ENCODE data around the gene LRP1.

Gene LRP1

GRCh38 chr12:57094208-57095160 lies 33.8 kb upstream of the LRP1 start:
- DNase-seq = no peak

- DNase-seq = no peak
These were observed 32.8 kb upstream of the LRP1 start for GRCh38 chr12:57095440-57095839.

GRCh38 chr12:57096099-57096572 lies 32.1 kb upstream of the LRP1 start:
- DNase-seq = no peak

GRCh38 chr12:57096748-57097553 lies 31.3 kb upstream of the LRP1 start:
- DNase-seq = no peak

- DNase-seq = no peak
These were observed 30.8 kb upstream of the LRP1 start for GRCh38 chr12:57097554-57097835.

- no peak for DNase-seq
These were observed 29.7 kb upstream of the LRP1 start for GRCh38 chr12:57098546-57098945.

- DNase-seq = no peak
These were observed 29.1 kb upstream of the LRP1 start for GRCh38 chr12:57099047-57099714.

GRCh38 chr12:57099766-57100165 lies 28.5 kb upstream of the LRP1 start:
- DNase-seq = no peak

GRCh38 chr12:57101892-57102695 lies 26.2 kb upstream of the LRP1 start:
- no peak for DNase-seq

- DNase-seq = no peak
These were observed 24.4 kb upstream of the LRP1 start for GRCh38 chr12:57103856-57104255.

GRCh38 chr12:57104292-57104910 lies 23.9 kb upstream of the LRP1 start:
- DNase-seq = no peak

GRCh38 chr12:57105011-57105753 lies 23.1 kb upstream of the LRP1 start:
- no peak for DNase-seq

- DNase-seq = no peak
These were observed 22.1 kb upstream of the LRP1 start for GRCh38 chr12:57106021-57106708.

- DNase-seq = no peak
These were observed 20.7 kb upstream of the LRP1 start for GRCh38 chr12:57107456-57108155.

- no peak for DNase-seq
These were observed 18.8 kb upstream of the LRP1 start for GRCh38 chr12:57109207-57110103.

GRCh38 chr12:57110104-57111030 lies 17.9 kb upstream of the LRP1 start:
- DNase-seq = peak; percentile 85

GRCh38 chr12:57111031-57111734 lies 17.1 kb upstream of the LRP1 start, which contains the start of gene STAT6:
TSS of gene STAT6 (minus strand) at chr12:57111362. CDS start at chr12:57108278, 3,084 bp downstream.
- peak; percentile 94 for DNase-seq
